ENCODE data around the gene TMEM259. TPM values are rescaled to one million over a fixed set of nuclear protein-coding genes. Genes with fewer than 3 reads are reported as not detected.

TMEM259 gene
- total and polyA plus RNA-seq, 2 of the 13 experiments (the other 11 are each of a cell fraction or from before 2014, with no cell fraction given), result 64.7 to 164 TPM

- no peak for TF ChIP-seq NFAT5 (CRISPR knock-in tag; IDR thresholded peaks at IDR 0.05)
- TF ChIP-seq BHLHE40 (IDR thresholded peaks at IDR 0.05; ENCODE audit: low read length), result no peak
- TF ChIP-seq ZBTB38 (CRISPR knock-in tag; IDR thresholded peaks at IDR 0.05), result peak; percentile 93
- peak; percentile 76; the same call in 1 of the 2 replicates for TF ChIP-seq ZNF414 (CRISPR knock-in tag; IDR thresholded peaks at IDR 0.05)
- TF ChIP-seq ATAD3A (CRISPR knock-in tag; IDR thresholded peaks at IDR 0.05), result no peak
- TF ChIP-seq ARID2 (CRISPR knock-in tag; IDR thresholded peaks at IDR 0.05; ENCODE audit: borderline replicate concordance), result no peak
- no peak for TF ChIP-seq RFX3 (CRISPR knock-in tag; IDR thresholded peaks at IDR 0.05)
- TF ChIP-seq CEBPZ (IDR thresholded peaks at IDR 0.05; ENCODE audit: low read length), result no peak
- no peak for TF ChIP-seq HNF1A (IDR thresholded peaks at IDR 0.05; ENCODE audit: low read depth)
- no peak; the same call in 1 of the 2 replicates for TF ChIP-seq HNF1A (CRISPR knock-in tag; IDR thresholded peaks at IDR 0.05; ENCODE audit: borderline replicate concordance)
- TF ChIP-seq ZNF839 (CRISPR knock-in tag; IDR thresholded peaks at IDR 0.05; ENCODE audit: borderline replicate concordance), result no peak; the same call in 1 of the 2 replicates
- TF ChIP-seq E2F2 (CRISPR knock-in tag; IDR thresholded peaks at IDR 0.05; ENCODE audit: borderline replicate concordance), result no peak
- TF ChIP-seq FOXA1 (IDR thresholded peaks at IDR 0.05), result no peak
- 0 out of 2 replicates have a peak, but pooled peaks have one; percentile 23 for TF ChIP-seq FOXA1 (CRISPR knock-in tag; IDR thresholded peaks at IDR 0.05)
Observed at GRCh38 chr19:984165-984967, 36.6 kb downstream of the TMEM259 start, which contains the start of gene WDR18 (continued).

Data from HepG2 (cell line).